Tibial artery (tissue), 4 donors: ENCODE measurements around the gene MMEL1.

ENCODE experiments used
- DNase-seq, 2 donors: peaks; one replicate each; pipeline ENCODE4 v3.0.0-alpha.2; 2019
- H3K27ac ChIP-seq, 2 donors: fragments of 200-600 bp; sonication (generic) in 1 of 2; 1 replicate in 1 of 2; 2 replicates in 1 of 2; pipeline ENCODE4 v1.5.1; 2018 to 2019; ENCODE audit warnings: mild to moderate bottlenecking in 1 of 2
- H3K27me3 ChIP-seq, 2 donors: fragments of 200-600 bp; sonication (generic) in 1 of 2; one replicate each; pipeline versions ENCODE4 v1.5.1 to v1.6.0; 2016 to 2019
- H3K36me3 ChIP-seq, 3 donors: fragments of 200-600 bp; sonication (generic) in 2 of 3; one replicate each; pipeline ENCODE4 v1.5.1; 2016 to 2019; ENCODE audit warnings: mild to moderate bottlenecking in 2 of 3
- H3K4me1 ChIP-seq, 4 donors: fragments of 200-600 bp; sonication (generic) in 2 of 4; 1 replicate in 3 of 4; 2 replicates in 1 of 4; pipeline ENCODE4 v1.5.1; 2016 to 2019
- H3K4me3 ChIP-seq, 2 donors: fragments of 200-600 bp; sonication (generic) in 1 of 2; 1 replicate in 1 of 2; 2 replicates in 1 of 2; pipeline ENCODE4 v1.5.1; 2018 to 2019; ENCODE audit warnings: mild to moderate bottlenecking in 2 of 2
- H3K9me3 ChIP-seq, 3 donors: fragments of 200-600 bp; sonication (generic) in 1 of 3; one replicate each; pipeline ENCODE4 v1.5.1; 2016 to 2019
- CTCF ChIP-seq, 2 experiments: fragments of 200-600 bp in 1 of 2; fragments of 450-650 bp in 1 of 2; IDR thresholded peaks; one replicate each; pipeline ENCODE4 v1.5.1; 2017 to 2019; ENCODE audit warnings: antibody characterized with exemption in 2 of 2, mild to moderate bottlenecking in 1 of 2, moderate library complexity in 1 of 2
- intact Hi-C: fragments of 100-400 bp; cut with DNase I; formaldehyde crosslinking; loops from one replicate; pipeline ENCODE4 v1.15.0; 2023; ENCODE audit warnings: low total_unique reads

The MMEL1 gene

DNA sequence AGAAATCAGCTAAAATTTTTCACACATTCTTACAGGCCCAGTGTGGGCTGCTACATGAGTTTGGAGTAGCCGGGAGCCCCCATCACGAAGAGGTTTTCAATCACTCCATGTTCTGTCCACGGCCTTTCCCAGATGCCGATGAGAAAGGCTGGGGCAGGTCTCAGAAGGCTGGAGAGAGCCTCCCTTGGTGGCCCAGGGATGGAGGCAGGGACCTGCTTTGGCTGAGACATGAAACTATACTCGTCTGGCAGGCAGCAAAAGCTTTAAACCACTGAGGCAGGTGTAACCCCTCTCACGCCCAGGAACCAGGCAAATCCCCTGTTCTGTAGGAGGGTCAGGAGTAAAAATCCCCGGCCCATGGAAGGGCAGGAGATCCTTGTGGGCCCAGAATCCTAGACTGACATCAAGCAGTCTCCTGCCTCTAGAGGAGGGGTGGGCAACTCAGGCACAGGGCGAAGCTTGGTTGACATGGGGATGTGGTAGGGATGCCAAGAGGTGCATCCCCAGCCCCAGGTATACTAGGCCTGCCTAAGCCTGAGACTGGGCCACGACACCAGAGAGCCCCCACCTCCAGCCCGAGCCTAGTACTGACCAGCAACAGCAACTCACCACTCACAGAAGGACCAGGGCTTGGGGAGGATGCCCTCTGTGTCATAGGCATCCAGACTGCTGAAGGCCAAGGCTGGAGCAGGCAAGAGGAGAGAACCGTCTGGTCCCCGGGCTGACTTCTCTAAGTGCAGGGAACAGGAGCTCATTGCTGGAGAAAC is 9.1 kb downstream of the MMEL1 start:
- TF ChIP-seq CTCF (IDR thresholded peaks at IDR 0.05): no peak
- Histone ChIP-seq H3K27ac (no peak overlapping the region), H3K36me3 (no peaks in the 10 kb centered on the region), H3K4me3 (no peak overlapping the region), H3K4me1 (peaks cover 0 to 8% (median 2%) of the 10 kb centered on the region in 4 donors), H3K9me3 (peaks cover 0 to 4% (median 0%) of the 10 kb centered on the region in 3 donors), H3K27me3 (peaks cover 0 to 52% of the 10 kb centered on the region in 2 donors)
- intact Hi-C loops: no loop called here
- DNase-seq: no peak

GRCh38 chr1:2617971-2618470 is 14.8 kb downstream of the MMEL1 start:
- intact Hi-C loops: no loop called here
- Histone ChIP-seq H3K27me3 (peaks cover 0 to 19% of the 10 kb centered on the region in 2 donors), H3K9me3 (peaks cover 0 to 35% (median 32%) of the 10 kb centered on the region in 3 donors), H3K4me1 (no peaks in the 10 kb centered on the region), H3K27ac (no peak overlapping the region), H3K4me3 (no peak overlapping the region), H3K36me3 (no peaks in the 10 kb centered on the region)
- no peak for TF ChIP-seq CTCF (IDR thresholded peaks at IDR 0.05)
- no peak for DNase-seq

DNA sequence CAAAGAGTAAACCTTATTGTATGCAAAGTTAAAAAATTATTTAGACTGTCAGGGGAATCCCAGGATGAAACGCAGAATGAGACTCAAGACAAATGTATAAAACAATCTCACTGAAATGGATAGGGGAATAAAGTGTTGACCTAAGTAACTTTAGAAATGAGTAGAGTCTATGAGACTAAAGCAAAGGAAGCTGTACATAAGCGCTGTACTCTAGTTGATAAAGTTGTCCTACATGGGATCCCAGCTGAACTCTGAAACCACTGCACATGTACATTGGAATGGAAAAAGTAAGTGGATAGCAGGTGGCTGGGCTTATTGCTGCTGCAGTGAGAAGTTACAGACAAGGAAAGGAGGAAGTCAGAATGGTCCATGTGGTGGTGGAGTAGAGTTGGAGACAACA is 18.7 kb downstream of the MMEL1 start:
- H3K9me3 ChIP-seq: peaks cover 0 to 33% (median 33%) of the 10 kb centered on the region in 3 donors
- intact Hi-C loops: no loop called here
- H3K36me3 ChIP-seq: no peaks in the 10 kb centered on the region
- H3K27ac ChIP-seq: no peak overlapping the region
- peaks cover 0 to 6% (median 2%) of the 10 kb centered on the region in 4 donors for H3K4me1 ChIP-seq
- no peak for DNase-seq
- H3K4me3 ChIP-seq: no peak overlapping the region
- peaks cover 0 to 48% of the 10 kb centered on the region in 2 donors for H3K27me3 ChIP-seq
- no peak for TF ChIP-seq CTCF (IDR thresholded peaks at IDR 0.05)

DNA sequence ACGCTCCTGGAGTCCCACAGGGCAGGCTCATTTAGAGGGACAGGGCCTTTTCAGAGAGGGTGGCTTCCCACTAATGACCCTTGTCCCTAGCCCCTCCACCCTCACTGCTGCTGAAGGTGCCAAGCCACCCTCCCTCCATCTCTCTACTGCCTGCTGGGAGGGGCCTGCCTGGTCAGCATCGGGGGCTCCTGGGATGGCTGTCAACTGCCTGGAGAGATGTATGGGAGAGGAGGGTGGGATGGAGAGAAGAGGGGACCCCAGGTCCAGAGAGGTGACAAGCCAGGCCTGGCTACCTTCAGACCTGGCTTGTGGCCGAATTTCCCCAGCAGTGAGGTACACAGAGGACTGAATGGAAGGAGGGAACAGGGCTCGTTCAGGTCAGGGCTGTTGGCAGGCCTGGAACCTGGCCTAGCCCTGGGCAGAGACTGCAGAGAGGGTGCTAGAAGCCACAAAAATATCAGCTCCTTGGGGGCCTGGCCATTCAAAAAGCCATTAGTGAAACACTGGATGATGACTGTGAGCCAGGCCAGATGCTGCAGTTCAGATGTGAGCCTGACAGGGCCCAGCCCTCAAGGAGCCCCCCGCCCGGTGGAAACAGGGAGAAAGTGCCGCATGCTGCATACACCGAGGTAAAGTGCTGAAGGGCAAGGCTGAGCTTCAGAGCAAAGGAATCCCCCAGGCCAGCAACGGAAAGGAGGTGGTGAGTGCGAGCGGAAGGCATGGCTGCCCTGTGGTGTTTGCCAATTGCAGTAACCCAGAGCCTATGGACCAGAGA is 20.0 kb downstream of the MMEL1 start:
- peaks cover 0 to 52% of the 10 kb centered on the region in 2 donors for H3K27me3 ChIP-seq
- H3K4me1 ChIP-seq: peaks cover 0 to 6% (median 2%) of the 10 kb centered on the region in 4 donors
- no peak overlapping the region for H3K4me3 ChIP-seq
- H3K27ac ChIP-seq: no peak overlapping the region
- TF ChIP-seq CTCF (IDR thresholded peaks at IDR 0.05): no peak
- no peak for DNase-seq
- peaks cover 0 to 33% (median 33%) of the 10 kb centered on the region in 3 donors for H3K9me3 ChIP-seq
- H3K36me3 ChIP-seq: no peaks in the 10 kb centered on the region
- intact Hi-C loops: no loop called here

DNA sequence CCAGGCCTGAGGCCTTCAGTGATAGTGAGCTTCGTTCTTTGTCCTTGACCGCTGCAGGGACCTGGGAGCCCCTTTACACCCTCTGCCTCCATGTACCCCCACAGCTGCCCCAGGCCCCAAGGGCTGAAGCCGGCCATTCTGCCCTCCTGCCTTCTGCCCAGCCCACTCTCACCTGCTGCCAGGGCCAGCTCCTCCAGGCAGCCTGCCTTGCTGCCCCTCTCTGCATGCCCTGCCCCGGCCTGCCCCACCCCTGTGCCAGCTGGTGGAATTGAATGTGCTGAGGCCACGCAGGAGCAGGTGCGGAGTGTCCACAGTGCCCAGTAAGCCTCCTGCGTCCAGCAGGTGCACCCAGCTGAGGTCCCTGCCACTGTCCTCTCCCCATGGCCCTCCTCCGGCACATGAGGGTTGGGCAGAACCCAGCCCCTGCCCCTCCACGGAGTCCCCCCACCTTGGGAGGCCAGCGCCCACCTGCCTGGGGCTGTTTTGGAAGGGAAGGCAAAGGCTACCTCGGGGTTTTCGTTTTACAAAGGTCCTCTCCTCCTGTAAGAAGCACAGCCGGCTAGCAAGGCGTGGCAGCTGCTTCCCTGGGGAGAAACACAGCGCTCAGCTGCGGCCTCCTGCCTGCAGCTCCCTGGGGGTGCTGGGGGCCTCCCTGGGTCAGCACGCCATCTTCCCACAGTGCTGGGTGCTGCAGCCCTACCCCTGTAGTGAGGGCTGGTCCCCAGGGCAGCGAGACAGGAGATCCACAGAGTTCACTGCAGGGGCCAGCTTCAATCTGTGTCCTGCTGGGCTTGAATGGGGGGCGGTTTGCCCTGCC is 21.0 kb downstream of the MMEL1 start:
- H3K4me3 ChIP-seq: no peak overlapping the region
- no peak for DNase-seq
- H3K9me3 ChIP-seq: peaks cover 0 to 33% (median 32%) of the 10 kb centered on the region in 3 donors
- TF ChIP-seq CTCF (IDR thresholded peaks at IDR 0.05): no peak
- no peak overlapping the region for H3K27ac ChIP-seq
- intact Hi-C loops: no loop called here
- H3K27me3 ChIP-seq: peaks cover 0 to 62% of the 10 kb centered on the region in 2 donors
- H3K36me3 ChIP-seq: no peaks in the 10 kb centered on the region
- peaks cover 0 to 6% (median 2%) of the 10 kb centered on the region in 4 donors for H3K4me1 ChIP-seq
